Uterus (tissue), 4 donors: ENCODE results near the gene SNRNP25. TPM values are rescaled to one million over a fixed set of nuclear protein-coding genes. Genes with fewer than 3 reads are reported as not detected.

Source experiments
- DNase-seq, 2 donors: peaks; one replicate each; pipeline ENCODE4 v3.0.0-alpha.2; 2019 to 2020
- H3K27ac ChIP-seq, 2 donors: fragments of 200-600 bp; sonication (generic); 1 replicate in 1 of 2; 2 replicates in 1 of 2; pipeline ENCODE4 v1.5.1; 2016 to 2018
- H3K27me3 ChIP-seq, 2 donors: fragments of 200-600 bp; sonication (generic); one replicate each; pipeline ENCODE4 v1.5.1; 2018 to 2019; ENCODE audit warnings: control low read depth in 1 of 2
- H3K36me3 ChIP-seq, 2 donors: fragments of 200-600 bp; sonication (generic); one replicate each; pipeline ENCODE4 v1.5.1; 2019; ENCODE audit warnings: control low read depth in 1 of 2
- H3K4me1 ChIP-seq, 2 donors: fragments of 200-600 bp; sonication (generic); one replicate each; pipeline ENCODE4 v1.5.1; 2018 to 2019; ENCODE audit warnings: control low read depth in 1 of 2
- H3K4me3 ChIP-seq, 2 donors: fragments of 200-600 bp; sonication (generic); 1 replicate in 1 of 2; 2 replicates in 1 of 2; pipeline ENCODE4 v1.5.1; 2018 to 2019; ENCODE audit warnings: mild to moderate bottlenecking in 1 of 2
- H3K9me3 ChIP-seq, 2 donors: fragments of 200-600 bp; sonication (generic); one replicate each; pipeline ENCODE4 v1.5.1; 2019; ENCODE audit warnings: control low read depth in 1 of 2
- POLR2A ChIP-seq, 2 donors: fragments of 450-650 bp; IDR thresholded peaks; one replicate each; pipeline ENCODE4 v1.6.1; 2016; ENCODE audit warnings: antibody characterized with exemption in 2 of 2, mild to moderate bottlenecking in 1 of 2, moderate library complexity in 1 of 2
- intact Hi-C: fragments of 100-400 bp; cut with DNase I; formaldehyde crosslinking; loops from one replicate; pipeline ENCODE4 v1.15.1; 2023; ENCODE audit warnings: low total_unique reads
- total RNA-seq, 4 donors: library from RNA; depleted of rRNA in 3 of 4; stranded (reverse); fragments of >200 nt in 3 of 4; gene quantifications; one replicate each; pipeline versions ENCODE4 v1.1.0 to v1.2.4, GENCODE V29; 2014 to 2023
- TF ChIP-seq, protein P1 (sequence below), 4 experiments: fragments of 200-600 bp in 2 of 4; fragments of 450-650 bp in 2 of 4; sonication (generic) in 2 of 4; IDR thresholded peaks; one replicate each; pipeline ENCODE4 v1.5.1; 2016 to 2019; ENCODE audit warnings: antibody characterized with exemption in 4 of 4, mild to moderate bottlenecking in 2 of 4, moderate library complexity in 1 of 4
- donor health status: DM: yes; HTN: yes; CAD: no.

SNRNP25 gene
- total RNA-seq, 4 donors from 2014 or later, result 8.0 to 38.4 (median 21.6) TPM

DNA sequence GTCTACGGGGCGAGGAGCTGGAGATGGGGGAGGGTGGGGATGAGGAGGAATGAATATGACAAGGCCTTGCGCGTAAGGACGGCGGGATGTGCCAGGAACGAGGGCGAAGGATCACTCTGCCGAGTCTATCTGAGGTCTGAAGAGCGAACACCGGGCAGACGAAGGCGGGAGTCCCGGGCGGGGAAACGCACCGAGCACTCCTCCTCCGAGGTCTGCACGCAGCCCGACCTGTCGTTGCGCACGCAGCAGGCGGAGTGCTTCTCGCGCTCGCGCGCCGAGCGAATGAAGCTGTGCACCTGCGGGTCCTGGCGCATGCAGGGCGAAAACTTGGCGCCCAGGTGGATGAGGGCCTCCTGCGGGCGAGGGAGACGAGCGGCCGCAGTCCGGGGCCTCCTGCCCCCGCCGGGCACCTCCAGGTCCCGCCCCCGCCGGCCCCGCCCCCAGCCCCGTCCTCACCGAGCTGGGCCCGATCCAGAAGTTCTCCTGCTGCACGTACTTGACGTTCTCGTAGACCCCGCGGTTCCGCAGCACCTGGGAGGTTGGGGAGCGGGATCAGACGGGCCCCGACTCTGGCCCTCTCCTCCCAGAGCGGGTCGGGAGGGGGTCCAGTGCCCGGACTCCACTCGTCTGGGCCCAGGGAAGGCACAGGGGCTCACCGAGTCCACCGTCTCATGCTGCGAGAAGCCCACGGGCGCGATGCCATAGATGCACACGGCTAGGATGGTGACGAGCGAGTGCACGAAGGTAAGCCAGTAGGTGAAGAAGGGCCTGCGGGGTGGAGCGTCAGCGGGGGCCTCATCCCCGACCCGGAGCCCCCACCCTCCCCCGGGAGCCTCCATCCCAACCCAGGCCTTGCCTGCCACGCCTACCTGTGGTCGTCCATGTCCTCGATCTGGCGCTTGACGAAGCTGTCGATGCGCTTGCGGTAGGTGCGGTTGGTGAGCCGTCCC, 7.6 kb downstream of the SNRNP25 start:
- TF ChIP-seq, protein P1, sequence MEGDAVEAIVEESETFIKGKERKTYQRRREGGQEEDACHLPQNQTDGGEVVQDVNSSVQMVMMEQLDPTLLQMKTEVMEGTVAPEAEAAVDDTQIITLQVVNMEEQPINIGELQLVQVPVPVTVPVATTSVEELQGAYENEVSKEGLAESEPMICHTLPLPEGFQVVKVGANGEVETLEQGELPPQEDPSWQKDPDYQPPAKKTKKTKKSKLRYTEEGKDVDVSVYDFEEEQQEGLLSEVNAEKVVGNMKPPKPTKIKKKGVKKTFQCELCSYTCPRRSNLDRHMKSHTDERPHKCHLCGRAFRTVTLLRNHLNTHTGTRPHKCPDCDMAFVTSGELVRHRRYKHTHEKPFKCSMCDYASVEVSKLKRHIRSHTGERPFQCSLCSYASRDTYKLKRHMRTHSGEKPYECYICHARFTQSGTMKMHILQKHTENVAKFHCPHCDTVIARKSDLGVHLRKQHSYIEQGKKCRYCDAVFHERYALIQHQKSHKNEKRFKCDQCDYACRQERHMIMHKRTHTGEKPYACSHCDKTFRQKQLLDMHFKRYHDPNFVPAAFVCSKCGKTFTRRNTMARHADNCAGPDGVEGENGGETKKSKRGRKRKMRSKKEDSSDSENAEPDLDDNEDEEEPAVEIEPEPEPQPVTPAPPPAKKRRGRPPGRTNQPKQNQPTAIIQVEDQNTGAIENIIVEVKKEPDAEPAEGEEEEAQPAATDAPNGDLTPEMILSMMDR (IDR thresholded peaks at IDR 0.05), result no peak
- no peak for TF ChIP-seq POLR2A (IDR thresholded peaks at IDR 0.05)
- H3K4me3 ChIP-seq, result no peak overlapping the region
- DNase-seq, result no peak
- no peaks in the 10 kb centered on the region for H3K36me3 ChIP-seq
- H3K27ac ChIP-seq, result no peak overlapping the region
- intact Hi-C loops, result no loop called here
- no peaks in the 10 kb centered on the region for H3K27me3 ChIP-seq
- no peaks in the 10 kb centered on the region for H3K9me3 ChIP-seq
- no peaks in the 10 kb centered on the region for H3K4me1 ChIP-seq

DNA sequence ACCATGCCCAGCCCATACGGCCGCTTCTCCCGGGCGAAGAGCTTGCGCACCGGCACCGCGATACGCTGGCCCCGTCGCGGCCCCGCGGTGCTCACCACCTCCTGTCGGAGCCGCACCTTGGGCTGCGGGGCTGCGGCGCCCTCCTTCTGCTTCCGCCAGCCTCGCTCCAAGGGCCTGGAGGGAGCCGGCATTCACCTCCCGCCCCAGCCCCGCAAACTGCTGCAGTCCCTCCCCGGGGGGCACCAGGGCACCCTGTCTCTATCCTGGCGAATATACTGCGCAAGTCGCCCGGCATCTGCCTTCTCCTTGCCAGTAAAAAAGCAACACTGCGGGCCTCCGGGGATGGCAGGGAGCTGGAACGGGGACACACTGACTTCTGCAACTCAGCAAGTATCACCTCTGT, 8.3 kb downstream of the SNRNP25 start:
- no peak for DNase-seq
- H3K9me3 ChIP-seq, result no peaks in the 10 kb centered on the region

DNA sequence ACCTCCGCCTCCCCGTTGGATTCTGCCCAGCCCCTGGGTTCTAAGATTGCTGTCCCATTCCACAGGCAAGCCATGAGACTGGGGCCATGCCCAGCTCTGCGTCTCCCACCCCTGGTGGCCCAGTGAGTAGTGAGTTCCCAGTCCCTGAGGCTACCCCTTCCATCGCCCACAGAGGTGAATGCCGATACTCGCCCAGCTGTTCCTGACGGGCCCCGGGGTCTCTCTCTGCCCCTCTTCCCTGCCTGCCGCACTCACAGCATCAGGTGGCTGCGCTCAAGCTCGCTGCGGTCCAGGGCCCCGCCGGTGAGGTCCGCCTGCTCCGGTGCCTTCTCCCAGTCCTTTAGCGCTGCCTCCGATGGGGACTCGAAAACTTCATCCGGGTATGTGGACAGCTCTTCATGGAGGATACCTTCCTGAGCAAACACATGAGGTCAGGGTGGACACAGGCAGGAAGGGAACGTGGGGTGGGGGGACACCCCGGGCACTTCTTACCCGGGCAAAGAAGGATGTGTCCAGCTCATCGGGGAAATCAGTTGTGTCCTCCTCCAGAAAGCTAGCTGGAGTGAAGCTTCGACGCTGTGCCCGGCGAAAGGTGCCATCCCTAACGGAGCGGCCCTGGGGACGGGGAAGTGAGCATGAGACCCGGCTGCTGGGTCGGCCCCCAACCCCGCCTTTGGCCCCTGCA, 8.8 kb downstream of the SNRNP25 start:
- H3K27ac ChIP-seq, result no peak overlapping the region
- no peaks in the 10 kb centered on the region for H3K9me3 ChIP-seq
- H3K36me3 ChIP-seq, result no peaks in the 10 kb centered on the region
- no peak overlapping the region for H3K4me3 ChIP-seq
- no peaks in the 10 kb centered on the region for H3K27me3 ChIP-seq
- intact Hi-C loops, result no loop called here
- no peak for DNase-seq
- no peaks in the 10 kb centered on the region for H3K4me1 ChIP-seq
- TF ChIP-seq, protein P1 (IDR thresholded peaks at IDR 0.05), result no peak
- no peak for TF ChIP-seq POLR2A (IDR thresholded peaks at IDR 0.05)

More for the DNA sequence above, 8.3 kb downstream of the SNRNP25 start:
- Histone ChIP-seq H3K27me3 (no peaks in the 10 kb centered on the region), H3K4me3 (no peak overlapping the region), H3K27ac (no peak overlapping the region), H3K36me3 (no peaks in the 10 kb centered on the region), H3K4me1 (no peaks in the 10 kb centered on the region)
- intact Hi-C loops, result no loop called here
- TF ChIP-seq POLR2A (IDR thresholded peaks at IDR 0.05), result no peak
- TF ChIP-seq, protein P1 (IDR thresholded peaks at IDR 0.05), result no peak

DNA sequence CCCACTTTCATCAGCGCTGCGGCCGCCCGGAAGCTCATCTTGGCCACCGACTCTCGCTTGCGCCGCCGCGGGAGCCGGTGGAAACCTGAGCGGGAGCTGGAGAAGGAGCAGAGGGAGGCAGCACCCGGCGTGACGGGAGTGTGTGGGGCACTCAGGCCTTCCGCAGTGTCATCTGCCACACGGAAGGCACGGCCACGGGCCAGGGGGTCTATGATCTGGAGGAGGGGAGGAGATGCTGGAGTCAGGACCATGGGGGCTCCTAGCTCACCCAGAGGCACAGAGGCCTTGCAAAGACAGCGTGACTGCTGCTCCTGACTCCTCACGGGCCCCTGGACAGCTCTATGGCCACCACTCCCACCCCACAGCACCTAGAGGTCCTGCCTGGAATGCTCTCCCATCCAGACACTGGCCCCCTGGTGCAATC, 9.4 kb downstream of the SNRNP25 start:
- Histone ChIP-seq H3K4me1 (peaks cover 0 to 3% of the 10 kb centered on the region in 2 donors), H3K4me3 (no peak overlapping the region), H3K27ac (no peak overlapping the region), H3K27me3 (no peaks in the 10 kb centered on the region), H3K36me3 (no peaks in the 10 kb centered on the region), H3K9me3 (no peaks in the 10 kb centered on the region)
- TF ChIP-seq, protein P1 (IDR thresholded peaks at IDR 0.05), result no peak
- TF ChIP-seq POLR2A (IDR thresholded peaks at IDR 0.05), result no peak
- no peak for DNase-seq
- intact Hi-C loops, result no loop called here

DNA sequence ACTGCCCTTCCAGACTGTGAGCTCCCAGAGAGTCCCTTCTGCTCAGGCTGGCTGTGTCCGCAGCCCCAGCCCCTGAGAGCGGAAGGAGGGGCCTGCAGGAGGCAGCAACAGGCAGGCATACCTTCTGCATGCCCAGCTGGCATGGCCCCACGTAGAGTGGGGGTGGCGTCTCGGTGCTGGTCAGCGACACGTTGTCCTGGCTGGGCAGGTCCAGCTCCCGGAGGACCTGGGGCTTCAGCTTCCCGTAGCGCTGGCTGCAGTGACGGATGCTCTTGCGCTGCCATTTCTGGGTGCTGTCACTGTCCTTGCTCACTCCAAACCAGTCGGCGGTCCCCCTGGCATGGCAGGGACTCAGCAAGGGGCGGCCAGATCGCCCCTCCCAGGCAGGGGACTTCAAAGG, 9.8 kb downstream of the SNRNP25 start:
- Histone ChIP-seq H3K4me3 (no peak overlapping the region), H3K36me3 (no peaks in the 10 kb centered on the region), H3K27ac (no peak overlapping the region), H3K4me1 (peaks cover 0 to 6% of the 10 kb centered on the region in 2 donors), H3K9me3 (no peaks in the 10 kb centered on the region), H3K27me3 (no peaks in the 10 kb centered on the region)
- TF ChIP-seq, protein P1 (IDR thresholded peaks at IDR 0.05), result no peak
- no peak for TF ChIP-seq POLR2A (IDR thresholded peaks at IDR 0.05)
- no peak for DNase-seq
- intact Hi-C loops, result no loop called here
